Hepatocyte (in vitro differentiated cells): Measurements from ENCODE around the gene ZNF664. TPM values are rescaled to one million over a fixed set of nuclear protein-coding genes. Genes with fewer than 3 reads are reported as not detected.

ENCODE experiments used
- DNase-seq: peaks from one replicate; pipeline ENCODE4 v3.0.0-alpha.2; 2016; ENCODE audit warnings: low spot score
- H2AFZ ChIP-seq: fragments of 200-600 bp; sonication (generic); 2 replicates; pipeline ENCODE4 v1.6.0; 2016; ENCODE audit warnings: antibody characterized with exemption, mild to moderate bottlenecking
- H3K27ac ChIP-seq: fragments of 200-600 bp; sonication (generic); 2 replicates; pipeline ENCODE4 v1.5.1; 2016; ENCODE audit warnings: mild to moderate bottlenecking
- H3K27me3 ChIP-seq: fragments of 200-600 bp; sonication (generic); 2 replicates; pipeline ENCODE4 v1.6.1; 2016
- H3K36me3 ChIP-seq: fragments of 200-600 bp; sonication (generic); replicated peaks from 2 replicates; pipeline ENCODE4 v1.5.1; 2016; ENCODE audit warnings: low read depth; ENCODE audit not compliant: insufficient read depth
- H3K4me1 ChIP-seq: fragments of 200-600 bp; sonication (generic); 2 replicates; pipeline ENCODE4 v1.5.1; 2016; ENCODE audit warnings: mild to moderate bottlenecking, moderate library complexity; ENCODE audit not compliant: insufficient read depth
- H3K4me2 ChIP-seq: fragments of 200-600 bp; sonication (generic); 2 replicates; pipeline ENCODE4 v1.6.0; 2016
- H3K4me3 ChIP-seq: fragments of 200-600 bp; sonication (generic); 2 replicates; pipeline ENCODE4 v1.5.1; 2016; ENCODE audit warnings: mild to moderate bottlenecking
- H3K79me2 ChIP-seq: fragments of 200-600 bp; sonication (generic); 2 replicates; pipeline ENCODE4 v1.6.0; 2017; ENCODE audit warnings: mild to moderate bottlenecking
- H3K9me2 ChIP-seq: fragments of 200-600 bp; sonication (generic); replicated peaks from 2 replicates; pipeline ENCODE4 v1.6.0; 2017; ENCODE audit warnings: mild to moderate bottlenecking; ENCODE audit not compliant: insufficient read depth
- H3K9me3 ChIP-seq: fragments of 200-600 bp; sonication (generic); 2 replicates; pipeline ENCODE4 v1.5.1; 2016; ENCODE audit warnings: low read depth, mild to moderate bottlenecking
- H4K20me1 ChIP-seq: fragments of 200-600 bp; sonication (generic); 2 replicates; pipeline ENCODE4 v1.6.0; 2016; ENCODE audit warnings: mild to moderate bottlenecking; ENCODE audit not compliant: insufficient read depth, poor library complexity, severe bottlenecking
- CTCF ChIP-seq: fragments of 200-600 bp; sonication (generic); IDR thresholded peaks from 2 replicates; pipeline ENCODE4 v1.5.1; 2016; ENCODE audit warnings: antibody characterized with exemption, mild to moderate bottlenecking; ENCODE audit not compliant: poor library complexity
- EZH2 ChIP-seq: fragments of 200-600 bp; sonication (generic); IDR thresholded peaks from 2 replicates; pipeline ENCODE4 v1.6.1; 2016; ENCODE audit warnings: antibody characterized with exemption, mild to moderate bottlenecking, borderline replicate concordance
- EZH2phosphoT487 ChIP-seq: fragments of 200-600 bp; sonication (generic); IDR thresholded peaks from one replicate; pipeline ENCODE4 v1.6.1; 2018; ENCODE audit warnings: antibody characterized with exemption, mild to moderate bottlenecking, low read depth, moderate library complexity; ENCODE audit not compliant: unreplicated experiment, severe bottlenecking
- WGBS: methylation state at CpG from one replicate; pipeline ENCODE4 v1.1.6; 2016; ENCODE audit warnings: low lambda C conversion rate; ENCODE audit errors: missing lambda C conversion rate; 5-methylcytosine and 5-hydroxymethylcytosine counted together
- polyA plus RNA-seq: library from polyadenylated mRNA; unstranded; fragments of >200 nt; fragmentation: Nextera tagmentation; extraction: Ambion mirVana; gene quantifications from 2 replicates; pipeline ENCODE4 v1.2.1, GENCODE V29; 2016
- total RNA-seq: library from RNA; depleted of rRNA; stranded (reverse); fragments of >200 nt; gene quantifications from 2 replicates; pipeline ENCODE4 v1.2.3, GENCODE V29; 2014

The ZNF664 gene
- total and polyA plus RNA-seq, 2 experiments from 2014 or later: 17.6 to 80.4 TPM

- H3K4me2 ChIP-seq: no peak overlapping the region
- H3K9me2 ChIP-seq: no peaks in the 10 kb centered on the region
- DNase-seq: no peak
- H3K27me3 ChIP-seq: no peaks in the 10 kb centered on the region
- TF ChIP-seq CTCF (no peak), EZH2 (no peak), EZH2phosphoT487 (no peak)
- H3K79me2 ChIP-seq: peaks cover 43% of the 10 kb centered on the region
- no peaks in the 10 kb centered on the region for H3K9me3 ChIP-seq
- H3K4me1 ChIP-seq: peaks cover 7% of the 10 kb centered on the region
- WGBS: 56% methylated on average over 4 of the region's 4 CpGs
- H3K27ac ChIP-seq: no peak overlapping the region
- no peaks in the 10 kb centered on the region for H4K20me1 ChIP-seq
- H3K36me3 ChIP-seq: no peaks in the 10 kb centered on the region
- H3K4me3 ChIP-seq: no peak overlapping the region
- no peak overlapping the region for H2AFZ ChIP-seq
Observed at GRCh38 chr12:123960856-123961255, 12.2 kb upstream of the ZNF664 start.

GRCh38 chr12:123961585-123962345, 11.2 kb upstream of the ZNF664 start:
- no peaks in the 10 kb centered on the region for H3K9me2 ChIP-seq
- no peak overlapping the region for H3K4me3 ChIP-seq
- TF ChIP-seq CTCF (no peak), EZH2phosphoT487 (no peak), EZH2 (no peak)
- H3K27ac ChIP-seq: no peak overlapping the region
- no peaks in the 10 kb centered on the region for H4K20me1 ChIP-seq
- H3K4me1 ChIP-seq: peaks cover 7% of the 10 kb centered on the region
- DNase-seq: no peak
- H3K4me2 ChIP-seq: no peak overlapping the region
- peaks cover 47% of the 10 kb centered on the region for H3K79me2 ChIP-seq
- no peaks in the 10 kb centered on the region for H3K27me3 ChIP-seq
- no peak overlapping the region for H2AFZ ChIP-seq
- 81% methylated on average over 12 of the region's 12 CpGs for WGBS
- no peaks in the 10 kb centered on the region for H3K9me3 ChIP-seq
- no peaks in the 10 kb centered on the region for H3K36me3 ChIP-seq

DNA sequence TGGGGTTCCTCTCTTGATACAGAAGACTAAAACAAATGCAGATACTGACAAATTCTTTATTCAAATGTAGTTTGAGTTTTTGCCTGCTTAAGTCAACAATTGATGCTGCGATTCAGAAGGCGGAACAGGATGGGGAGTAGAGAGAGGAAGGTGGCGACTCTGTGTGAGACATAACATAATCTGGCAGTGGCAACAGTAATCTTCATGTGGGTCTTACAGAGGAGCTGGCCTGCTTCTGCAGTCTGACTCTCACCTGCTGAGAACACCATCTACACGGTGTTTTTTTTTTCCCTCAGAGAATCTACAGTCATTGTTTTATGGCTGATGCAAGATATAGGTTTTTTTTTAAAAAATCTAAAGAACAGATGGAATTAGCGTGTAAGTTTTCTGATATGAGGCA, 10.5 kb upstream of the ZNF664 start:
- no peaks in the 10 kb centered on the region for H3K27me3 ChIP-seq
- no peaks in the 10 kb centered on the region for H4K20me1 ChIP-seq
- H3K27ac ChIP-seq: no peak overlapping the region
- H3K4me1 ChIP-seq: peaks cover 7% of the 10 kb centered on the region
- H3K9me3 ChIP-seq: no peaks in the 10 kb centered on the region
- H3K4me3 ChIP-seq: no peak overlapping the region
- no peak overlapping the region for H3K4me2 ChIP-seq
- 82% methylated on average over 5 of the region's 5 CpGs for WGBS
- no peak for DNase-seq
- H3K79me2 ChIP-seq: peaks cover 51% of the 10 kb centered on the region
- no peaks in the 10 kb centered on the region for H3K36me3 ChIP-seq
- no peak overlapping the region for H2AFZ ChIP-seq
- no peaks in the 10 kb centered on the region for H3K9me2 ChIP-seq
- no peak for TF ChIP-seq CTCF
- TF ChIP-seq EZH2: no peak
- TF ChIP-seq EZH2phosphoT487: no peak
